MCF 10A (cell line): ENCODE data around the gene UFC1. TPM values are rescaled to one million over a fixed set of nuclear protein-coding genes. Genes with fewer than 3 reads are reported as not detected.

Experiments used
- BruUV-seq: library from RNA; stranded (reverse); fragments of 400-500 nt; replicated peaks from 2 replicates; lab custom pipeline; 2021; lab: Mats Ljungman, UMichigan
- CTCF ChIA-PET: fragments of 300-600 bp; sonication (Branson Sonifier 250); formaldehyde crosslinking; extraction: SDS; loops from one replicate; lab custom pipeline; 2021; ENCODE audit warnings: antibody characterized with exemption, inconsistent platforms; lab: Yijun Ruan, JAX
- POLR2A ChIA-PET: fragments of 300-600, 350-650 bp; sonication (Branson Sonifier 250); formaldehyde crosslinking; extraction: SDS; loops from one replicate; lab custom pipeline; 2020; ENCODE audit warnings: antibody characterized with exemption, inconsistent platforms; lab: Yijun Ruan, JAX
- DNase-seq: peaks from one replicate; pipeline ENCODE4 v3.0.0-alpha.2; 2018; ENCODE audit not compliant: unreplicated experiment
- H3K27ac Mint-ChIP-seq: one replicate; pipeline ENCODE4 v1.8.0; 2022; ENCODE audit warnings: mild to moderate bottlenecking, low read depth, mixed read lengths; ENCODE audit not compliant: unreplicated experiment
- H3K27me3 Mint-ChIP-seq: one replicate; pipeline ENCODE4 v1.8.0; 2022; ENCODE audit warnings: mixed read lengths; ENCODE audit not compliant: insufficient read depth, unreplicated experiment
- H3K36me3 Mint-ChIP-seq: one replicate; pipeline ENCODE4 v1.8.0; 2022; ENCODE audit warnings: mild to moderate bottlenecking, moderate library complexity, mixed read lengths; ENCODE audit not compliant: insufficient read depth, unreplicated experiment
- H3K4me1 Mint-ChIP-seq: one replicate; pipeline ENCODE4 v1.8.0; 2022; ENCODE audit warnings: mixed read lengths; ENCODE audit not compliant: insufficient read depth, unreplicated experiment
- H3K4me3 Mint-ChIP-seq: one replicate; pipeline ENCODE4 v1.8.0; 2022; ENCODE audit warnings: mild to moderate bottlenecking, moderate library complexity, mixed read lengths; ENCODE audit not compliant: unreplicated experiment
- H3K9me3 Mint-ChIP-seq: one replicate; pipeline ENCODE4 v1.8.0; 2022; ENCODE audit warnings: mixed read lengths; ENCODE audit not compliant: unreplicated experiment
- CTCF ChIP-seq: fragments of 200-600 bp; IDR thresholded peaks from one replicate; pipeline ENCODE4 v1.8.0; 2022; ENCODE audit warnings: antibody characterized with exemption, mild to moderate bottlenecking; ENCODE audit not compliant: unreplicated experiment
- intact Hi-C: fragments of 100-400 bp; cut with micrococcal nuclease; formaldehyde crosslinking; loops from 2 replicates; pipeline ENCODE4 v1.14.1; 2022
- total RNA-seq: library from RNA; stranded (reverse); gene quantifications from 2 replicates; pipeline ENCODE4 v1.2.3, GENCODE V29; 2022

Gene UFC1
- total RNA-seq, 1 experiment from 2014 or later: 125 TPM

- intact Hi-C loops: loop anchor here (2.0 kb wide), 2 partner anchors 23 to 35 kb away; partner anchors contain the start of gene PPOX
- BruUV-seq: no TSS peak
- no peak for TF ChIP-seq CTCF
- Mint-ChIP-seq H3K36me3 (peaks cover 45% of the 10 kb centered on the region), H3K4me1 (peaks cover 66% of the 10 kb centered on the region), H3K27me3 (no peaks in the 10 kb centered on the region), H3K9me3 (no peaks in the 10 kb centered on the region), H3K27ac (peak within 1 kb of the TSS; percentile 96), H3K4me3 (peak within 1 kb of the TSS; percentile 85)
- ChIA-PET CTCF (interaction anchor here (0.6 to 14.7 kb wide), 19 partner anchors 9 to 535 kb away, joined by 3 to 444 read pairs (median 5); partner anchors contain the start of genes APOA2, FCER1G, PCP4L1 and PPOX), POLR2A (interaction anchor here (0.6 to 6.1 kb wide), 50 partner anchors 10 to 940 kb away, joined by 3 to 81 read pairs (median 6); partner anchors contain the start of genes APOA2, B4GALT3, DCAF8 and DEDD)
- DNase-seq: peak; percentile 100
Measured at GRCh38 chr1:161201836-161202712, 48.3 kb downstream of the UFC1 start, which contains the start of gene NDUFS2. Gene NDUFS2 (plus strand): TSS chr1:161202367. CDS start chr1:161202386, 19 bp downstream.

GRCh38 chr1:161206411-161207140, 52.8 kb downstream of the UFC1 start:
- Mint-ChIP-seq H3K4me1 (peaks cover 36% of the 10 kb centered on the region), H3K36me3 (peaks cover 90% of the 10 kb centered on the region), H3K9me3 (no peaks in the 10 kb centered on the region), H3K4me3 (no peak overlapping the region), H3K27me3 (no peaks in the 10 kb centered on the region), H3K27ac (no peak overlapping the region)
- intact Hi-C loops: no loop called here
- no peak for TF ChIP-seq CTCF
- CTCF ChIA-PET: interaction anchor here (0.6 to 14.7 kb wide), 8 partner anchors 9 to 176 kb away, joined by 3 to 444 read pairs (median 36); partner anchors contain the start of genes APOA2, B4GALT3, FCER1G and PPOX
- POLR2A ChIA-PET: interaction anchor here (0.6 to 6.1 kb wide), 7 partner anchors 10 to 177 kb away, joined by 3 to 81 read pairs (median 4); partner anchors contain the start of genes APOA2 and TOMM40L
- DNase-seq: no peak
- no TSS peak for BruUV-seq

- no peak for DNase-seq
- CTCF ChIA-PET: interaction anchor here (0.6 to 14.7 kb wide), 8 partner anchors 10 to 175 kb away, joined by 3 to 444 read pairs (median 36); partner anchors contain the start of genes APOA2, B4GALT3, FCER1G and PPOX
- no peaks in the 10 kb centered on the region for H3K27me3 Mint-ChIP-seq
- POLR2A ChIA-PET: interaction anchor here (0.6 to 1.2 kb wide), 2 partner anchors 10 to 106 kb away, joined by 4 read pairs; no protein-coding TSS in a partner anchor
- H3K4me1 Mint-ChIP-seq: peaks cover 33% of the 10 kb centered on the region
- BruUV-seq: no TSS peak
- intact Hi-C loops: no loop called here
- no peak overlapping the region for H3K27ac Mint-ChIP-seq
- no peak overlapping the region for H3K4me3 Mint-ChIP-seq
- no peak for TF ChIP-seq CTCF
- no peaks in the 10 kb centered on the region for H3K9me3 Mint-ChIP-seq
- peaks cover 96% of the 10 kb centered on the region for H3K36me3 Mint-ChIP-seq
Measured at GRCh38 chr1:161207173-161207572, 53.4 kb downstream of the UFC1 start.

Other genes with a start within 250 kb of the UFC1 start
- gene ITLN2, start 199.2 kb upstream of the UFC1 start, total RNA-seq: 0.27 TPM in 1 of 2 replicates, not detected in the other
- gene F11R, start 132.8 kb upstream of the UFC1 start, total RNA-seq: 73.6 and 76.8 TPM in 2 replicates
- gene TSTD1, start 115.0 kb upstream of the UFC1 start, total RNA-seq: 35.2 and 48.0 TPM in 2 replicates
- 48.8 and 52.8 TPM in 2 replicates for gene USF1, start 108.0 kb upstream of the UFC1 start, total RNA-seq
- gene ARHGAP30, start 84.1 kb upstream of the UFC1 start, total RNA-seq: 0.34 and 0.58 TPM in 2 replicates
- 7.0 and 11.2 TPM in 2 replicates for gene NECTIN4, start 64.4 kb upstream of the UFC1 start, total RNA-seq
- not detected in 2 replicates for gene KLHDC9, start 55.6 kb upstream of the UFC1 start, total RNA-seq
- 514 and 683 TPM in 2 replicates for gene PFDN2, start 35.9 kb upstream of the UFC1 start, total RNA-seq
- 73.4 and 75.4 TPM in 2 replicates for gene NIT1, start 35.9 kb upstream of the UFC1 start, total RNA-seq
- gene DEDD, start 21.3 kb upstream of the UFC1 start, total RNA-seq: 63.1 and 73.6 TPM in 2 replicates
- 33.8 and 36.6 TPM in 2 replicates for gene USP21, start 5.5 kb downstream of the UFC1 start, total RNA-seq
- 30.3 and 32.4 TPM in 2 replicates for gene PPOX, start 12.4 kb downstream of the UFC1 start, total RNA-seq
- gene B4GALT3, start 23.5 kb downstream of the UFC1 start, total RNA-seq: 50.0 and 51.7 TPM in 2 replicates
- not detected in 2 replicates for gene ADAMTS4, start 45.1 kb downstream of the UFC1 start, total RNA-seq
- gene NDUFS2, start 48.4 kb downstream of the UFC1 start, total RNA-seq: 139 and 149 TPM in 2 replicates
- 1.0 and 2.1 TPM in 2 replicates for gene FCER1G, start 61.3 kb downstream of the UFC1 start, total RNA-seq
- gene APOA2, start 69.7 kb downstream of the UFC1 start, total RNA-seq: not detected in 2 replicates
- 10.0 and 12.3 TPM in 2 replicates for gene TOMM40L, start 72.1 kb downstream of the UFC1 start, total RNA-seq
- not detected in 2 replicates for gene NR1I3, start 84.2 kb downstream of the UFC1 start, total RNA-seq
- gene PCP4L1, start 104.8 kb downstream of the UFC1 start, total RNA-seq: not detected in 2 replicates
- gene MPZ, start 156.0 kb downstream of the UFC1 start, total RNA-seq: 0.29 and 0.37 TPM in 2 replicates
- gene SDHC, start 160.4 kb downstream of the UFC1 start, total RNA-seq: 204 and 224 TPM in 2 replicates
- gene CFAP126, start 213.9 kb downstream of the UFC1 start, total RNA-seq: not detected in 2 replicates